KOPT-K1 (cell line): Measurements from ENCODE around the gene CEP295NL.

ENCODE experiments used
- H3K27ac ChIP-seq: fragments of 200-600 bp; sonication (generic); 2 replicates; pipeline ENCODE4 v1.5.1; 2016; ENCODE audit warnings: antibody characterized with exemption, mild to moderate bottlenecking, low read depth, low read length; ENCODE audit not compliant: poor library complexity, severe bottlenecking
- H3K36me3 ChIP-seq: fragments of 200-600 bp; sonication (generic); 2 replicates; pipeline ENCODE4 v1.5.1; 2017; ENCODE audit warnings: antibody characterized with exemption, mild to moderate bottlenecking, low read length, moderate library complexity; ENCODE audit not compliant: insufficient read depth
- H3K9me3 ChIP-seq: fragments of 200-600 bp; sonication (generic); 2 replicates; pipeline ENCODE4 v1.5.1; 2017; ENCODE audit warnings: antibody characterized with exemption, low read length, mild to moderate bottlenecking; ENCODE audit not compliant: insufficient read depth, poor library complexity, severe bottlenecking

Gene CEP295NL

DNA sequence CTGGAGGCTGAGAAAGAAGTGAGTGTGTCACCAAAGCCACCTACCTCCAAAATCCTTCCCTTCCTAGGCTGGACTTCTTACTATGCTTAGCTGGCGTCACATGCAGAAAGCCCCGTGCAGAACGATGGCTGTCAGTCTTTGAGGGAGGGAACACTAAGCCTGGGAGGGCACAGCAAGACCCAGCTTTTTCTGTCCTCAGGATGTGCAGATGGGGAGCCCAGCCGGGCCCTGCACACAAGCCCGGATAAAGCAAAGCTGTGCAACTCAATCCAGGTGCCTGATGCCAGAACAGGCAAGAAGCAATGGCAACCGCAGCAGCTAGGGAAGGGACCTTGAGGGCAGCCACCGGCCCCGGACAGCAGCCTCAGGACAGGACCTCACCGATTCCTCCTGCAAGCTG, 48.5 kb downstream of the CEP295NL start:
- Histone ChIP-seq H3K36me3 (no peaks in the 10 kb centered on the region), H3K9me3 (no peaks in the 10 kb centered on the region), H3K27ac (no peak overlapping the region)

- H3K27ac ChIP-seq: no peak overlapping the region
- no peaks in the 10 kb centered on the region for H3K9me3 ChIP-seq
- H3K36me3 ChIP-seq: no peaks in the 10 kb centered on the region
Observed at GRCh38 chr17:78853926-78854394, 49.0 kb downstream of the CEP295NL start.

GRCh38 chr17:78852709-78853121, 50.3 kb downstream of the CEP295NL start:
- Histone ChIP-seq H3K9me3 (no peaks in the 10 kb centered on the region), H3K27ac (no peak overlapping the region), H3K36me3 (no peaks in the 10 kb centered on the region)

GRCh38 chr17:78849026-78849425, 54.0 kb downstream of the CEP295NL start:
- Histone ChIP-seq H3K9me3 (no peaks in the 10 kb centered on the region), H3K27ac (no peak overlapping the region), H3K36me3 (no peaks in the 10 kb centered on the region)

DNA sequence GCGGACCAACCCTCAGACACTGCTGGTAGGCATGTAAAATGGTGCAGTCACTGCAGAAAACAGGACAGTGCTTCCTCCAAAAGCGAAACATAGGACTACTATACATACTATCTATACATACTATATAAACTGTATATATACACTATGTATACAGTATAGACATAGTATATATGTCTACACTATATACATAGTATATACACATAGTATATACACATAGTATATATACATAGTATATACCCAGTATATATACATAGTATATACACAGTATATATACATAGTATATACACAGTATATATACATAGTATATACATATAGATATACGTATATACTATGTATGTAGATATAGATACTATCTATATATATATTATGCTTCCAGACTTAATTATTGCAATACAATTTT, 55.9 kb downstream of the CEP295NL start:
- H3K9me3 ChIP-seq: no peaks in the 10 kb centered on the region
- no peaks in the 10 kb centered on the region for H3K36me3 ChIP-seq
- H3K27ac ChIP-seq: no peak overlapping the region

GRCh38 chr17:78844301-78845005, 58.5 kb downstream of the CEP295NL start:
- Histone ChIP-seq H3K9me3 (no peaks in the 10 kb centered on the region), H3K36me3 (no peaks in the 10 kb centered on the region), H3K27ac (no peak overlapping the region)

DNA sequence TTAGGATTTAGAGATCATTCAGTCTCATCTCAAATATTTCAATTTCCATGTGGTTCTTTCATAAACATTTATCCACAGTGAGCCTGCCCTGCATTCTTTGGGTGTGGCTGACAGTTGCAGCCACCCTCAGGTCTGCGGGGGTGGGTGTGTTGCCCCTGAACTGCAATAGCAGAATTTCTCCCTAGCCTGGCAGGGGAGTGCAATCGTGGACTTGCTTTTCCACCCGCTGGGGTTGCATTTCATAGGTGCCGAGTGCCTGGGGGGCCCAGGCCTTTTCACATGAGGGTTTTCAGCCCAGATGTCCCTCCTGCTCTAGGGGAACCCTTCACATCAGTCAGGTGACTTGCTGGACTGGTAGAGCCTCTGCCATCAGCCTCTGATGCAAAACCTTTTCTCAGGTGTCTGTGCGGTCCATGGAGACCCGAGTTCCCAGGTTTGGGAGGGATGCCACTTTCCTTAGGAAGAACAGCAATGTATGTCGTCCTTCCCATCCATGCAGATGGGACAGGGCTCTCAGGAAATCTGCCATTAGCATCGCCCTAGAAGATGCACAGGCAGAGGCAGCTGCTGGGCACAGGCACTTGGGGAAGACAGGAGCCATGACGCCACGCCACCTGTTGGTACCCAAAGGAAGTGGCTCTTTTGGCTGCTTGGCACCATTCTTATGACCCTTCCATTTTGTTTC, 60.0 kb downstream of the CEP295NL start:
- Histone ChIP-seq H3K9me3 (no peaks in the 10 kb centered on the region), H3K36me3 (peaks cover 6% of the 10 kb centered on the region), H3K27ac (no peak overlapping the region)

DNA sequence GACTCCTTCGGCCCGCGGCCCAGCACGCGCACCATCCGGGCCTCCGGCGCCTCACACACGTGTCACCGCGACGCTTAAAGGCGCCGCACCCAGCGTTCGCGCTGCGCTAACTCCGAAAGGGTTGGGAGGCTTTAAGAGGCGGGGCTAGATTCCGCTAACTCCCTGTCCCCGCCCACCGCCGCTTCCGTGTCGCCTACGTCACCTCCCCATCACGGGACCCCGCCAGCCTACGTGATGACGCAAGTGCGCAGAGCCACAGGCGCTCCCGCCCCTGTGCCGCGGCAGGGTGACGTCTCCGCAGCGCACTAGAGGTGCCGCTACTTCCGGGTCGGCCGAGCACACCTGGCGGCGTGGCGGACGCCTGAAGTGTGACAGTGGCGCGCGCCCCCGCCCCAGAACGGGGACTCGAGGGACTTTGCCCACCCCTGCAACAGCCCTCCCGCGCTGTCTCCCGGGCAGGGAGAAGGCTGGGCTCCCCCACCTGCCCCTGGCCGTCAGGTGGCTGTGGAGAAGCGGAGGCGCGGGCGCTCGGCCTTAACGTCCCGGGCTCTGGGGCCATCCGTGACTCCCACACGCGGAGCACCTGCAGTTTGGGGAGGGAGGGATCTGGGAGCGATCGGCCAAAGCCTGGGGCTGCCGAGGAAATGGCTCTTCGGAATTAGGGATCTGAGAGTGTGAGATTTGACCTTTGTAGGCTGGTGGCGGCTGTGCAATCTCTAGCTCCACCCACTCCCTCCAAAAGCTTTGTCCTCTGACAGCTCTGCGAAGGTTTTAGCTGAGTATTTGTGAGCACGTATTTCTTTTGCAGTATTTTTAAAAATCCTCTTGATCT, 62.0 kb downstream of the CEP295NL start, which contains the start of gene USP36:
Gene USP36, minus strand, starts transcription at position 35 of the 832 bp plus-strand sequence. CDS start 4,451 bp downstream, outside the sequence.
- Histone ChIP-seq H3K36me3 (peaks cover 26% of the 10 kb centered on the region), H3K9me3 (no peaks in the 10 kb centered on the region), H3K27ac (peak within 1 kb of the TSS; percentile 90)
